Amygdala (tissue), 56 donors: ENCODE data around the gene LONP2.

Experiments used
- DNase-seq, 56 donors: peaks; one replicate each; lab custom pipeline; 2025; lab: John Stamatoyannopoulos, UW

The LONP2 gene

GRCh38 chr16:48244080-48244862 lies at the start of gene LONP2:
TSS of gene LONP2 (plus strand) at chr16:48244300. CDS start at chr16:48244389, 89 bp downstream.
- peak; percentile 43 to 93 (median 83) for DNase-seq

- DNase-seq = peak in 1 of 56 donors; percentile 6
Observed at GRCh38 chr16:48194828-48195556, 49.1 kb upstream of the LONP2 start.

DNA sequence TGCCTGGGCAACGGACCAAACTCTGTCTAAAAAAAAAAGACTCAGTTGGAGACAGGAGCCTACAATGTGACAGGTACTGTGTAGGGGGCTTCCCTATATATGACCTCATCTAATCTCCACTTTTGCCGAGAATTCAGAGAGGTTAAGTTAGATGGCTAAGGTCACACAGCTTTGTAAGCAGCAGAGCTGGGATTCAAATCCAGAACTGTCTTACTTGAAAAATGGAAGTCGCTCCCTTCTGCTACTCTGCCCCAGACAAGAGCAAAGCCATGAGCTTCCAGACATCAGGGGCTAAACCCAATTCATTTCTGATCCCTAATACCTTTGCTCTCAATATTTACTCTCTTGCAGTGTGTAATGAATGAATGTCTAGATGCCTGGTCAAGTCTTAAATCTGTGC lies 46.8 kb upstream of the LONP2 start:
- DNase-seq = no peak

- DNase-seq = no peak
Observed at GRCh38 chr16:48201515-48202201, 42.4 kb upstream of the LONP2 start.

- no peak for DNase-seq
Observed at GRCh38 chr16:48203974-48204824, 39.9 kb upstream of the LONP2 start.

DNA sequence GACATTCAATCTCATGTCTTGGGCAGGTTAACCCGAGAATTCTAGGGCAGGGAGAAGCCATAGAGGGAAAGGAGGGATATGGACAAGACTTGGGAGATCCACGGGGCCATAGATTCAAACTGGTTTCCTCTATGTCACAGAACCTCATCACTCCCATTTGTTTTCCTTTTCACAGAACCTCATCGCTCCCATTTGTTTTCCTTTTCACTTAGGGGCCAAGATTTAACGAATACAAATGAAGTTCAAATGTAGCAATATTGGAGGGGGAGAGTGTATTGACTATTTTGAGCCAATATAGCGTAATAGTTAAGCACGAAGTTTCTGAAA lies 39.3 kb upstream of the LONP2 start:
- DNase-seq = no peak

GRCh38 chr16:48206594-48207242 lies 37.4 kb upstream of the LONP2 start:
- DNase-seq = no peak

GRCh38 chr16:48210747-48211146 lies 33.4 kb upstream of the LONP2 start:
- no peak for DNase-seq

DNA sequence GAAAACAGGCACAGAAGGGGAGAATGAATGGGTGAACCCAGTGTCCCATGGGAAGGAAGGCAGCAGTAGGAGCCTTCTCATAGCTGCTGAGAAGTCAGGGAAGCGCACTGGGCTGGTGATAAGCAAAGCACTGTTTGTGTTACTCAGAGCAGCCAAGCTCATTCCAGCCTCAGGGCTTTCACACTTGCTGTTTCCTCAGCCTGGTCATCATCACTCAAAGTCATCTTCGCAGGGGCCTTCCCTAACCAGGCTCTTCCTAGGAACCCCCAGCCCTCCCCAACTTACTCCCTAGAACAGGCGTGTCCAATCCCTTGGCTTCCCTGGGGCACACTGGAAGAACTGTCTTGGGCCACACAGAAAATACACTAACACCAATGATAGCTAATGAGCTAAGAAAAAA lies 32.1 kb upstream of the LONP2 start:
- no peak for DNase-seq

- DNase-seq = no peak
Observed at GRCh38 chr16:48215738-48216137, 28.4 kb upstream of the LONP2 start.

DNA sequence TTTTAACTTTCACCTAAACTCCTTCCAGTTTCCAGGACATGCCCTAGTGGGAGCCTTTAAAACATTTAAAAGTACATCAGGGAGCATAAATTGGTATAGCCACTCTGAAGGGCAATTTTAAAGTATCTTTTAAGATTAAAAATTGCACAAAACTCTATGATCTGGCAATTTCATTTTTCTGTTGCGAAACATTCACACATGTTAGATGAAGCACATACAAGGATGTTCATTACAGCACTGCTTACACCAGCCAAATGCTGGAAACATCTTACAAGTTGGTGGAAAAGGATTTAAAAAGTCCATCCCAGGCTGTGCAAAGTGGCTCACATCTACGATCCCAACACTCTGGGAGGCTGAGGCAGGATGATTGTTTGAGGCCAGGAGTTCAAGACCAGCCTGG lies 26.4 kb upstream of the LONP2 start:
- DNase-seq = no peak

DNA sequence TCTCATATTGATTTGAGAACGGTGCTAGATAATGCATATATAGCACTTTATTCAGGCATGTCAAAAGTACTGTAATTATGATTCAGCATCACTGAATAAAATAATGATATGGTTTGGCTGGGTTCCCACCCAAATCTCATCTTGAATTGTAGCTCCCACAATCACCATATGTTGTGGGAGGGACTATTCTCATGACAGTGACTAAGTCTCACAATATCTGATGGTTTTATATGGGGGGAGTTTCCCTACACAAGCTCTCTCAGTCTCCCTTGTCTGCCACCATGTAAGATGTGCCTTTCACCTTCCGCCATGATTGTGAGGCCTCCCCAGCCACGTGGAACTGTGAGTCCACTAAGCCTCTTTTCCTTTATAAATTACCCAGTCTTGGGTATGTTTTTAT lies 25.6 kb upstream of the LONP2 start:
- DNase-seq = no peak

GRCh38 chr16:48220891-48221290 lies 23.2 kb upstream of the LONP2 start:
- no peak for DNase-seq

- DNase-seq = no peak
Observed at GRCh38 chr16:48223490-48223889, 20.6 kb upstream of the LONP2 start.

GRCh38 chr16:48225456-48225855 lies 18.6 kb upstream of the LONP2 start:
- DNase-seq = no peak

DNA sequence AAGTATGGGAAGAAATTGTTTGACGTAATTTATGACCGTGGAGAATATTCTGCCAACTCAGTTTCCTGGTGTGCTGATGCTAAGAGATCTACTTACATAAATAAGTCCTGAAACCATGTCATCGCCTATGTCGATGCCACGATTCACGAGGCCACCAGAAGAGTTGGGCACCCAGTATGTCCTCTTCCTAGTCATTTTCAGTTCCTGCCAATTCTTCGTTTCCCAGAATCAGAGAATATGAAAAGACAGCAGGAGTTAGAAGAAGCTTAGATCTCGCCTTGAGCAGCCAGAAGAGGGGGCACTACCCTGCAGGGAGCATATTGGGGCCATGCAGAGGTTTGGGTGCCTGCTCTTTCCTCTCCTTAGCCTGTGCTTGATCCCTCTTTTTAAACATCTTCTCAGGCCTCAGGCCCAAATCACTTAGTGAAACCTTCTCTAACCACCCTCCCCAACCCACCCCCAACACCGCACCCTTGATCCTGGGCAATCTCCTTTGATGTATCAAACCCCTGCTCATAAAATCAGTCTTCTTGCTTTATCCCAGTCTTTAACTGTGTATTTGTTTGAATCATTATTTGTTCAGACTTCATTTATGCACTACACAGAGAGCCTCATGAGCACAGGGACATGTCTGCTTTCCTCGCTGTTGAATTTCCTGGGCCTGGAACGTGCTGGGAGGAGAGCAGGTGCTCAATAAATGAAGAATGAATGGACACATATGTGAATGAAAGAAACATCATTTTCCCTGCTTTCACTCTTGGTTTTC lies 12.2 kb upstream of the LONP2 start:
- DNase-seq = peak in 14 of 56 donors; percentile 2 to 12 (median 7)

GRCh38 chr16:48232493-48233040 lies 11.5 kb upstream of the LONP2 start:
- no peak for DNase-seq

- no peak for DNase-seq
Observed at GRCh38 chr16:48234630-48235029, 9.5 kb upstream of the LONP2 start.

DNA sequence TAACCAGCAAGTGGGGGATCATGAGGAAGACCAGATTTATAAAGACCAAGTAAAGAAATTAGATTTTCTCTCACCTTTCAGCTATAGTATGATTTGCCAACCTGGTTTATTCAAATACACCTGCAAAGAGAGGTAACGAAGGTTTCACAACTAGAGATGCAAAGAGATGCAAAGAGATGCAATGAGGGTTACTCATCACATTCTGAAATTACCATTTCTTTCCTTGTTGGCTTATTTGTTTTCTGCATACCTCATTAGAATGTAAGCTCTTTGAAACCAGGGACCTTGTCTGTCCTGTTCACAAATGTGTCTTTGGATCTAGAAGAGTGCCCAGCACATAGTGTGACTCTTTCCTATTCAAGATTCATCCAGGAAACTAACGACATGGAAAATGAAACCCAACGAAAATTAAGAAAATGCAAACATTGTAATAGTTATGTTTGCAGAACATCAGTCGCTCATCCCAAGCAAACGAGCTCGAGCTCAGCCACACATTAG lies 9.0 kb upstream of the LONP2 start:
- DNase-seq = no peak
